WTC11 (cell line): ENCODE results near the gene NIT2. TPM values are rescaled to one million over a fixed set of nuclear protein-coding genes. Genes with fewer than 3 reads are reported as not detected.

Experiments
- ATAC-seq: fragments of 200-7000 bp; cut with Tn5 transposase; 2 replicates; pipeline ENCODE4 v1.10.0; 2021; ENCODE audit warnings: mild to moderate bottlenecking, moderate library complexity
- CTCF ChIA-PET: fragments of 300-600 bp; sonication (Branson Sonifier 250); formaldehyde crosslinking; loops from one replicate; lab custom pipeline; 2021; ENCODE audit warnings: antibody characterized with exemption; lab: Charles Lee
- POLR2A ChIA-PET: fragments of 350-600 bp; sonication (Branson Sonifier 250); formaldehyde crosslinking; loops from one replicate; lab custom pipeline; 2021; ENCODE audit warnings: antibody characterized with exemption; lab: Charles Lee
- DNase-seq: peaks from one replicate; pipeline ENCODE4 v3.0.0; 2021; ENCODE audit warnings: low spot score
- H3K27ac Mint-ChIP-seq: 2 replicates; pipeline ENCODE4 v1.8.0; 2021; ENCODE audit warnings: mixed read lengths
- H3K27me3 Mint-ChIP-seq: 2 replicates; pipeline ENCODE4 v1.8.0; 2021; ENCODE audit warnings: low read depth, mild to moderate bottlenecking, moderate library complexity, mixed read lengths
- H3K36me3 Mint-ChIP-seq: 2 replicates; pipeline ENCODE4 v1.8.0; 2021; ENCODE audit warnings: mixed read lengths
- H3K4me1 Mint-ChIP-seq: 2 replicates; pipeline ENCODE4 v1.8.0; 2022; ENCODE audit warnings: mixed read lengths
- H3K4me3 Mint-ChIP-seq: 2 replicates; pipeline ENCODE4 v1.8.0; 2021; ENCODE audit warnings: mild to moderate bottlenecking, moderate library complexity, mixed read lengths
- H3K9me3 Mint-ChIP-seq: 2 replicates; pipeline ENCODE4 v1.8.0; 2021; ENCODE audit warnings: mixed read lengths
- ATF1 ChIP-seq: sonication (generic); formaldehyde crosslinking; IDR thresholded peaks from 2 replicates; pipeline ENCODE4 v1.8.1; 2023; ENCODE audit warnings: mild to moderate bottlenecking, moderate library complexity, missing genetic modification reagents
- CREB1 ChIP-seq: sonication (generic); formaldehyde crosslinking; IDR thresholded peaks from 2 replicates; pipeline ENCODE4 v1.8.0; 2023; ENCODE audit warnings: mild to moderate bottlenecking, missing genetic modification reagents
- HMGA2 ChIP-seq: fragments of 250-450 bp; sonication (Bioruptor Pico); IDR thresholded peaks from 2 replicates; pipeline ENCODE4 v1.4.0; 2021; ENCODE audit warnings: mild to moderate bottlenecking, moderate library complexity
- JAZF1 ChIP-seq: fragments of 250-450 bp; sonication (Bioruptor Pico); IDR thresholded peaks from 2 replicates; pipeline ENCODE4 v1.9.0; 2021; ENCODE audit warnings: moderate library complexity, mild to moderate bottlenecking, inconsistent platforms
- JUN ChIP-seq: sonication (generic); formaldehyde crosslinking; IDR thresholded peaks from 2 replicates; pipeline ENCODE4 v1.8.0; 2023; ENCODE audit warnings: mild to moderate bottlenecking, missing genetic modification reagents
- NFATC4 ChIP-seq: fragments of 250-450 bp; sonication (Bioruptor Pico); IDR thresholded peaks from 2 replicates; pipeline ENCODE4 v1.9.0; 2021; ENCODE audit warnings: mild to moderate bottlenecking
- NFYB ChIP-seq: sonication (generic); formaldehyde crosslinking; conservative IDR thresholded peaks from 2 replicates; pipeline ENCODE4 v1.8.0; 2022; ENCODE audit warnings: low read depth, missing genetic modification reagents
- NR2C2 ChIP-seq: sonication (generic); formaldehyde crosslinking; IDR thresholded peaks from 2 replicates; pipeline ENCODE4 v1.8.0; 2022; ENCODE audit warnings: mild to moderate bottlenecking, missing genetic modification reagents
- RORB ChIP-seq: fragments of 250-450 bp; sonication (Bioruptor Pico); IDR thresholded peaks from 2 replicates; pipeline ENCODE4 v1.9.0; 2021; ENCODE audit warnings: mild to moderate bottlenecking
- ZNF219 ChIP-seq: sonication (generic); formaldehyde crosslinking; IDR thresholded peaks from 2 replicates; pipeline ENCODE4 v1.8.0; 2023; ENCODE audit warnings: missing genetic modification reagents, mild to moderate bottlenecking, borderline replicate concordance
- ZNF263 ChIP-seq: sonication (generic); formaldehyde crosslinking; IDR thresholded peaks from 2 replicates; pipeline ENCODE4 v1.8.1; 2022; ENCODE audit warnings: low read depth, mild to moderate bottlenecking, moderate library complexity, missing genetic modification reagents
- ZNF396 ChIP-seq: fragments of 250-450 bp; sonication (Bioruptor Pico); IDR thresholded peaks from 2 replicates; pipeline ENCODE4 v1.8.0; 2021; ENCODE audit warnings: mild to moderate bottlenecking, moderate library complexity, borderline replicate concordance
- ZNF416 ChIP-seq: fragments of 250-450 bp; sonication (Bioruptor Pico); IDR thresholded peaks from 2 replicates; pipeline ENCODE4 v1.9.0; 2021; ENCODE audit warnings: mild to moderate bottlenecking, inconsistent platforms
- ZNF671 ChIP-seq: fragments of 250-450 bp; sonication (Bioruptor Pico); IDR thresholded peaks from 2 replicates; pipeline ENCODE4 v1.8.0; 2021; ENCODE audit warnings: mild to moderate bottlenecking
- total RNA-seq: library from RNA; stranded (reverse); gene quantifications from 3 replicates; pipeline ENCODE4 v1.2.3, GENCODE V29; 2021
- TF ChIP-seq, protein P1 (sequence below): sonication (generic); formaldehyde crosslinking; IDR thresholded peaks from 2 replicates; pipeline ENCODE4 v1.8.0; 2023; ENCODE audit warnings: missing genetic modification reagents
- TF ChIP-seq, protein P2 (sequence below): sonication (generic); formaldehyde crosslinking; IDR thresholded peaks from 2 replicates; pipeline ENCODE4 v1.8.0; 2022; ENCODE audit warnings: mild to moderate bottlenecking, missing genetic modification reagents
- TF ChIP-seq, protein P3 (sequence below): sonication (generic); formaldehyde crosslinking; IDR thresholded peaks from 2 replicates; pipeline ENCODE4 v1.8.0; 2022; ENCODE audit warnings: mild to moderate bottlenecking, missing genetic modification reagents
- TF ChIP-seq, protein P4 (sequence below): fragments of 250-450 bp; sonication (Bioruptor Pico); conservative IDR thresholded peaks from 2 replicates; pipeline ENCODE4 v1.9.0; 2021; ENCODE audit warnings: mild to moderate bottlenecking
- TF ChIP-seq, protein P5 (sequence below): sonication (generic); formaldehyde crosslinking; conservative IDR thresholded peaks from 2 replicates; pipeline ENCODE4 v1.8.1; 2022; ENCODE audit warnings: mild to moderate bottlenecking, missing genetic modification reagents
- TF ChIP-seq, protein P6 (sequence below): sonication (generic); formaldehyde crosslinking; IDR thresholded peaks from 2 replicates; pipeline ENCODE4 v1.8.0; 2022; ENCODE audit warnings: mild to moderate bottlenecking, missing genetic modification reagents
- TF ChIP-seq, protein P7 (sequence below): fragments of 200-600 bp; IDR thresholded peaks from 2 replicates; pipeline ENCODE4 v1.8.0; 2022; ENCODE audit warnings: antibody characterized with exemption
- TF ChIP-seq, protein P8 (sequence below): sonication (generic); formaldehyde crosslinking; IDR thresholded peaks from 2 replicates; pipeline ENCODE4 v1.8.1; 2023; ENCODE audit warnings: mild to moderate bottlenecking, missing genetic modification reagents

NIT2 gene
- total RNA-seq, 1 experiment from 2014 or later: 27.3 TPM

DNA sequence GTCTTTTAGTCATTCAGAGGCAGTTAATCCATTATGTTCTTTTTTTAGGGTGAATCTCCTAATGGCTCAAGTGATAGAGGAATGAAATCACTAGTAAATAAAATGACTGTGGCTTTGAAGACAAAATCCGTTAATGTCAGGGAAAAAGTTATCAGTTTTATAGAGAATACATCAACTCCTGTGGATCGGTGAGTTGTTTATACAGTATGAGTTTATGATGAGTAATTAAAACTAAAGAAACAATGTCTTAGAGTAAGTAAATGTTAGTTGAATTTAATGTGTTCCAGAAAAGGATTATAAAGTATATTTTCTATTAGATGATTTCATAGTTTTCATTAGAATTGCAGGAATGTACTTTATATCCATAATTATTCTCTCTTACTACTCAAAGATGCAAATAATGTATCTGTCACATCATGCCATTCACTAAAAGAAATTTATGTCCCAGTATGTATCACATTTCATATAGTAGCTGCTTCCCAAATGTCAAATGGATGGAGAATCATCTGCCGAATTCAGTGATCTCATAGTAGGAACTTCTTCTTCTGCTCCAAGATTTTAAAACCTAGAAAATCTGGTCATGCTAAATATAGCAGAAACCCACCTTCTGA is 24.1 kb upstream of the NIT2 start (continued):
- no peak for TF ChIP-seq ZNF263 (CRISPR knock-in tag)
- TF ChIP-seq ZNF671 (CRISPR knock-in tag): no peak
- no peak for TF ChIP-seq JAZF1
- TF ChIP-seq, protein P1, sequence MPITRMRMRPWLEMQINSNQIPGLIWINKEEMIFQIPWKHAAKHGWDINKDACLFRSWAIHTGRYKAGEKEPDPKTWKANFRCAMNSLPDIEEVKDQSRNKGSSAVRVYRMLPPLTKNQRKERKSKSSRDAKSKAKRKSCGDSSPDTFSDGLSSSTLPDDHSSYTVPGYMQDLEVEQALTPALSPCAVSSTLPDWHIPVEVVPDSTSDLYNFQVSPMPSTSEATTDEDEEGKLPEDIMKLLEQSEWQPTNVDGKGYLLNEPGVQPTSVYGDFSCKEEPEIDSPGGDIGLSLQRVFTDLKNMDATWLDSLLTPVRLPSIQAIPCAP (CRISPR knock-in tag): no peak
- no peak for TF ChIP-seq CREB1 (CRISPR knock-in tag)
- TF ChIP-seq HMGA2 (CRISPR knock-in tag): no peak
- TF ChIP-seq, protein P2, sequence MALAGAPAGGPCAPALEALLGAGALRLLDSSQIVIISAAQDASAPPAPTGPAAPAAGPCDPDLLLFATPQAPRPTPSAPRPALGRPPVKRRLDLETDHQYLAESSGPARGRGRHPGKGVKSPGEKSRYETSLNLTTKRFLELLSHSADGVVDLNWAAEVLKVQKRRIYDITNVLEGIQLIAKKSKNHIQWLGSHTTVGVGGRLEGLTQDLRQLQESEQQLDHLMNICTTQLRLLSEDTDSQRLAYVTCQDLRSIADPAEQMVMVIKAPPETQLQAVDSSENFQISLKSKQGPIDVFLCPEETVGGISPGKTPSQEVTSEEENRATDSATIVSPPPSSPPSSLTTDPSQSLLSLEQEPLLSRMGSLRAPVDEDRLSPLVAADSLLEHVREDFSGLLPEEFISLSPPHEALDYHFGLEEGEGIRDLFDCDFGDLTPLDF (CRISPR knock-in tag): no peak
- no peak for TF ChIP-seq NR2C2 (CRISPR knock-in tag)
- TF ChIP-seq ZNF219 (CRISPR knock-in tag): no peak
- no peak for TF ChIP-seq RORB (CRISPR knock-in tag)
- no peak for TF ChIP-seq ZNF416 (CRISPR knock-in tag)
- TF ChIP-seq, protein P3, sequence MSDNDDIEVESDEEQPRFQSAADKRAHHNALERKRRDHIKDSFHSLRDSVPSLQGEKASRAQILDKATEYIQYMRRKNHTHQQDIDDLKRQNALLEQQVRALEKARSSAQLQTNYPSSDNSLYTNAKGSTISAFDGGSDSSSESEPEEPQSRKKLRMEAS (CRISPR knock-in tag): no peak
- TF ChIP-seq, all 79 proteins: peak for 0

DNA sequence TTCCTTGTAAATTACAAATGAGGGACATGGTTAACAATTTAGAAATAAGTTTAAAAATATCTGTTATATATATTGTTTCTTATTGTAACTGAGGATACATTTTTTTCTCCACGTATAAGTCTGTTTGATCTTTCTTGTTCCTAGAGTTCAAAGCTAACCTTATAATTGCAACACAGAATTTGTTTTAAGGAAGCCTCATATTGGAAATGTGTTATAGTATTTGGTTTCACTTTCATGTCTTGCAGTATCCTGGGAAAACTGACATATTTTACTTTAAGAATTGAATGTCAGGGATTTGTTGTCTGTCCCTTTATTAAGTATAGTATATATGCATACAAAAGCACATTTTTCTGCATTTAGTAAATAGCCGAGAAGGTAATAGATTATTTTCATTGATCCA is 23.5 kb upstream of the NIT2 start:
- TF ChIP-seq ATF1 (CRISPR knock-in tag) (no peak), NFYB (no peak), NFATC4 (CRISPR knock-in tag) (no peak), ZNF396 (CRISPR knock-in tag) (no peak), JUN (CRISPR knock-in tag) (no peak)
- TF ChIP-seq, protein P1 (CRISPR knock-in tag): no peak
- TF ChIP-seq, protein P4, sequence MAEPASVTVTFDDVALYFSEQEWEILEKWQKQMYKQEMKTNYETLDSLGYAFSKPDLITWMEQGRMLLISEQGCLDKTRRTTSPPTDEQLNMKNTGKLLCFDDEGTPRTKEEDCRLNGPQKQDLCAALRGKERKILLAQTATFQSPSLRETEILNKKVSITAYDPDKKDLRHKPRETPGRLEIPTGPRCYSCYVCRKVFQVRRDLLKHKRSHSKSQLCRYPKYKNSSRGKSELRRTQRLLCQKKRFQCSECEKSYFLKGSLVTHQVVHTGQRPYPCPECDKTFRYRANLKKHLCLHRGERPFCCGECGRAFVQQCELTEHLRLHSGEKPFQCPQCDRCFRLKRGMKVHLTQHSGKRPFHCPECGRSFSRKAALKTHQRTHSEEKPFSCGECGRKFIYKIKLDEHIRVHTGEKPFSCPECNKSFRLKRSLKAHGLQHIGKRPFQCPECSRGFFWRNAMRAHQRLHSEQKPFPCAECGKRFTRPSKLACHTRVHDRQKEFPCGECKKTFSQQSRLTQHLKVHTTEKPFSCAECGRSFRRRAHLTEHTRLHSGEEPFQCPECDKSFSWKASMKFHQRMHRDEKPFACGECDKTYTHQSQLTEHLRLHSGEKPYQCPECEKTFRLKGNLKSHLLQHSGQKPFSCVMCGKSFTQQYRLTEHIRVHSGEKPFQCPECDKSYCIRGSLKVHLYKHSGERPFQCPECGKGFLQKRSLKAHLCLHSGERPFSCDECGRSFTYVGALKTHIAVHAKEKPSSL: no peak
- TF ChIP-seq, all 79 proteins: peak for 0
- Mint-ChIP-seq H3K27me3 (no peaks in the 10 kb centered on the region), H3K36me3 (peaks cover 19% of the 10 kb centered on the region), H3K4me3 (no peak overlapping the region), H3K9me3 (no peaks in the 10 kb centered on the region), H3K27ac (no peak overlapping the region), H3K4me1 (peaks cover 9% of the 10 kb centered on the region)
- ATAC-seq: no peak
- POLR2A ChIA-PET: no interaction called here
- DNase-seq: no peak
- CTCF ChIA-PET: no interaction called here

DNA sequence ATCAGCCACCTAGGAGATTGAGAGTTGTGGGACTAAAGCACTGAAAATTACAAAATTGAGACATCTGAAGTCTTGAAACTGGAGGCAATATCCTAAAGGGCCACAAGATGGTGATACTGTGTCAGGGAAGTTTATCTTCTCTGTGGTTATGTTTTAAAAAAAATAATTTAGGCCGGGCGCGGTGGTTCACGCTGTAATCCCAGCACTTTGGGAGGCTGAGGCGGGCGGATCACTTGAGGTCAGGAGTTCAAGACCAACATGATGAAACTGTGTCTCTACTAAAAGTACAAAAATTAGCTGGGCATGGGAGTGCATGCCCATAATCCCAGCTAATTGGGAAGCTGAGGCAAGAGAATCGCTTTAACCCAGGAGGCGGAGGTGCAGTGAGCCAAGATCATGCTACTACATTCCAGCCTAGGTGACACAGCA is 17.9 kb upstream of the NIT2 start:
- Mint-ChIP-seq H3K27ac (peak overlapping the region; percentile 36; the same call in 1 of the 2 replicates), H3K4me1 (peaks cover 4% of the 10 kb centered on the region), H3K27me3 (no peaks in the 10 kb centered on the region), H3K36me3 (peaks cover 7% of the 10 kb centered on the region), H3K9me3 (no peaks in the 10 kb centered on the region), H3K4me3 (no peak overlapping the region)
- ATAC-seq (peak; percentile 60), DNase-seq (no peak)
- ChIA-PET CTCF (interaction anchor here (0.6 to 1.1 kb wide), 4 partner anchors 18 to 146 kb away, joined by 3 to 4 read pairs (median 4); partner anchors contain the start of gene NIT2), POLR2A (interaction anchor here (0.6 kb wide), 1 partner anchor 578 kb away, joined by 6 read pairs; no protein-coding TSS in a partner anchor)
- TF ChIP-seq, protein P5, sequence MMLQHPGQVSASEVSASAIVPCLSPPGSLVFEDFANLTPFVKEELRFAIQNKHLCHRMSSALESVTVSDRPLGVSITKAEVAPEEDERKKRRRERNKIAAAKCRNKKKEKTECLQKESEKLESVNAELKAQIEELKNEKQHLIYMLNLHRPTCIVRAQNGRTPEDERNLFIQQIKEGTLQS (CRISPR knock-in tag): no peak
- TF ChIP-seq ZNF219 (CRISPR knock-in tag): no peak
- TF ChIP-seq, protein P6, sequence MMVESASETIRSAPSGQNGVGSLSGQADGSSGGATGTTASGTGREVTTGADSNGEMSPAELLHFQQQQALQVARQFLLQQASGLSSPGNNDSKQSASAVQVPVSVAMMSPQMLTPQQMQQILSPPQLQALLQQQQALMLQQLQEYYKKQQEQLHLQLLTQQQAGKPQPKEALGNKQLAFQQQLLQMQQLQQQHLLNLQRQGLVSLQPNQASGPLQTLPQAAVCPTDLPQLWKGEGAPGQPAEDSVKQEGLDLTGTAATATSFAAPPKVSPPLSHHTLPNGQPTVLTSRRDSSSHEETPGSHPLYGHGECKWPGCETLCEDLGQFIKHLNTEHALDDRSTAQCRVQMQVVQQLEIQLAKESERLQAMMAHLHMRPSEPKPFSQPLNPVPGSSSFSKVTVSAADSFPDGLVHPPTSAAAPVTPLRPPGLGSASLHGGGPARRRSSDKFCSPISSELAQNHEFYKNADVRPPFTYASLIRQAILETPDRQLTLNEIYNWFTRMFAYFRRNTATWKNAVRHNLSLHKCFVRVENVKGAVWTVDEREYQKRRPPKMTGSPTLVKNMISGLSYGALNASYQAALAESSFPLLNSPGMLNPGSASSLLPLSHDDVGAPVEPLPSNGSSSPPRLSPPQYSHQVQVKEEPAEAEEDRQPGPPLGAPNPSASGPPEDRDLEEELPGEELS (CRISPR knock-in tag): no peak
- TF ChIP-seq, protein P7, sequence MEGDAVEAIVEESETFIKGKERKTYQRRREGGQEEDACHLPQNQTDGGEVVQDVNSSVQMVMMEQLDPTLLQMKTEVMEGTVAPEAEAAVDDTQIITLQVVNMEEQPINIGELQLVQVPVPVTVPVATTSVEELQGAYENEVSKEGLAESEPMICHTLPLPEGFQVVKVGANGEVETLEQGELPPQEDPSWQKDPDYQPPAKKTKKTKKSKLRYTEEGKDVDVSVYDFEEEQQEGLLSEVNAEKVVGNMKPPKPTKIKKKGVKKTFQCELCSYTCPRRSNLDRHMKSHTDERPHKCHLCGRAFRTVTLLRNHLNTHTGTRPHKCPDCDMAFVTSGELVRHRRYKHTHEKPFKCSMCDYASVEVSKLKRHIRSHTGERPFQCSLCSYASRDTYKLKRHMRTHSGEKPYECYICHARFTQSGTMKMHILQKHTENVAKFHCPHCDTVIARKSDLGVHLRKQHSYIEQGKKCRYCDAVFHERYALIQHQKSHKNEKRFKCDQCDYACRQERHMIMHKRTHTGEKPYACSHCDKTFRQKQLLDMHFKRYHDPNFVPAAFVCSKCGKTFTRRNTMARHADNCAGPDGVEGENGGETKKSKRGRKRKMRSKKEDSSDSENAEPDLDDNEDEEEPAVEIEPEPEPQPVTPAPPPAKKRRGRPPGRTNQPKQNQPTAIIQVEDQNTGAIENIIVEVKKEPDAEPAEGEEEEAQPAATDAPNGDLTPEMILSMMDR: peak; percentile 34; the same call in 1 of the 2 replicates
- TF ChIP-seq, protein P8, sequence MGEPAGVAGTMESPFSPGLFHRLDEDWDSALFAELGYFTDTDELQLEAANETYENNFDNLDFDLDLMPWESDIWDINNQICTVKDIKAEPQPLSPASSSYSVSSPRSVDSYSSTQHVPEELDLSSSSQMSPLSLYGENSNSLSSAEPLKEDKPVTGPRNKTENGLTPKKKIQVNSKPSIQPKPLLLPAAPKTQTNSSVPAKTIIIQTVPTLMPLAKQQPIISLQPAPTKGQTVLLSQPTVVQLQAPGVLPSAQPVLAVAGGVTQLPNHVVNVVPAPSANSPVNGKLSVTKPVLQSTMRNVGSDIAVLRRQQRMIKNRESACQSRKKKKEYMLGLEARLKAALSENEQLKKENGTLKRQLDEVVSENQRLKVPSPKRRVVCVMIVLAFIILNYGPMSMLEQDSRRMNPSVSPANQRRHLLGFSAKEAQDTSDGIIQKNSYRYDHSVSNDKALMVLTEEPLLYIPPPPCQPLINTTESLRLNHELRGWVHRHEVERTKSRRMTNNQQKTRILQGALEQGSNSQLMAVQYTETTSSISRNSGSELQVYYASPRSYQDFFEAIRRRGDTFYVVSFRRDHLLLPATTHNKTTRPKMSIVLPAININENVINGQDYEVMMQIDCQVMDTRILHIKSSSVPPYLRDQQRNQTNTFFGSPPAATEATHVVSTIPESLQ (CRISPR knock-in tag): no peak
